NCI-H187 (cell line): Measurements from ENCODE around the gene SLF1.
A peak's percentile ranks its signal among the peaks of the same experiment; 100 is the strongest.
"Not testable (repeated sequence)": the region's sequence is repeated elsewhere in the genome, so short reads cannot be mapped to it uniquely, and the experiment has no call there.

ENCODE experiments used
- DNase-seq, 2 experiments: peaks; one replicate each; lab custom pipeline; 2025; lab: John Stamatoyannopoulos, UW

Gene SLF1

GRCh38 chr5:94618493-94619328 is at the start of gene SLF1, which contains the start of gene KIAA0825:
Gene SLF1, plus strand, starts transcription at chr5:94618669. Its CDS starts 10,142 bp downstream, at chr5:94628811.
Gene KIAA0825, minus strand, starts transcription at chr5:94618604. Its CDS starts 81,478 bp downstream, at chr5:94537126.
- DNase-seq, result peak; percentile 56 to 76

DNA sequence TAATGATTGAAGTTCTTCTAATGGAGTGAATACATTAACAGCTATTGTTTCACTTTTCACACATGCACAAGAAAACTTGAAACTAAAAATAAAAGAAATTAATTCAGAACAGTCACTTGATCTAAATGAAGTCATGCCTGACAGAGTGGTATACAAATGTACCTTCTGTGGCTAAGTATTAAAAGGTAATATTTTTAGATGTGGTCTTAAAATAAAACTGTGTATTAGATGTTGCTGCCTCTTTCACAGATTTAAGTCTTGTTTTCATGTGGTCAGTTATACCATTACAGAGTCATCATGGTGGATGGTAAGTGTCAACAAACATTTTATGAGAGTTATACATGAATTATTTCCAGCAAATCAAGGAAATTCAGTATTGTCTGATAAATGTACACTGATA is 47.1 kb upstream of the SLF1 start:
- no peak for DNase-seq

DNA sequence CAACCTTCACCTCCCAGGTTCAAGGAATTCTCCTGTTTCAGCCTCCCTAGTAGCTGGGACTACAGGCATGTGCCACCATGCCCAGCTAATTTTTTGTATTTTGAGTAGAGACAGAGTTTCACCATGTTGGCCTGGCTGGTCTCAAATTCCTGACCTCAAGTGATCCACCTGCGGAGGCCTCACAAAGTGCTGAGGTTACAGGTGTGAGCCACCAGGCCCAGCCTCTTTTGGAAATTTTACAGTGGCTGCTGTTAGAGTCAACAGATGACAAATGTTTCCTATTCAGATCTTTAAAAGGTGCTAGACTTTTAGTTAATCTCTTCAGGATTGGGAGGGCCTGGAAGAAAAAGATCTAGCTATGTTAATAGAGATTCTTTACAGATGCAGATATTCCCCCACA is 45.1 kb upstream of the SLF1 start:
- not testable (repeated sequence) for DNase-seq

GRCh38 chr5:94575196-94575595 is 43.3 kb upstream of the SLF1 start:
- DNase-seq, result no peak

DNA sequence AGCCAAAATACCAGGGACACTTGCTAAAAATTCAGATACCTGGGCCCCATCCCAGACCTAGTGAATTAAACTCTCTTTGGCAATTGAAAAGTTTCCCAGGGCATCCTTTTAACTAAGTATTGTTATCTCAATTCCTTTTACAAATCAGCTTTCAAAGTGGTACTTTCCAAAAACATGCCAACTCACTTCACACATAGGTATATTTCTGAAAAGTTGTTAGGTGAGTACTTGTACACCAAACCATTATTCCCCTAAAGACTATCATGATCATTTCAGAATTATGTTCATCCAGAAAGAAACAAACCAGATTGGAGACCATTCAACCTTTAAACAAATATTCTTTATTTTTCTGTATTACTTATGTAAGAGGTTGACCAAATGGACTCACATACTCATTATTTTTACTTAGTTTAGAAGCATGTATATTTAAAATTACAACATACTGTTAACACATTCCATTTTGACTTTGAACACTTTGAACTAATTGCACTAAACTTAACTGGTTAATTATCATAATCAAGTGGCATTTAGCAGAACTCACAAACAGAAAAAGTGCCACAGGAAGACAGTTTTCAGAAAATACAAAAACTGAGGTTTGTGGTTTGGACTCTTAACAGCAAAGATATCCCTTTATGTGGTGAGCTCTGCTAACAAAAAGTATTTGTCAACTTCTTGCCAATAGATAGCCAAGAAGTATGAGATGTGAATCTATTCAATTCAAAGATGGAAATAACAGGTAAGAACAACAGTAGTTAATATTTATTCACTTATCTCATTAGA is 40.8 kb upstream of the SLF1 start:
- DNase-seq, result no peak

DNA sequence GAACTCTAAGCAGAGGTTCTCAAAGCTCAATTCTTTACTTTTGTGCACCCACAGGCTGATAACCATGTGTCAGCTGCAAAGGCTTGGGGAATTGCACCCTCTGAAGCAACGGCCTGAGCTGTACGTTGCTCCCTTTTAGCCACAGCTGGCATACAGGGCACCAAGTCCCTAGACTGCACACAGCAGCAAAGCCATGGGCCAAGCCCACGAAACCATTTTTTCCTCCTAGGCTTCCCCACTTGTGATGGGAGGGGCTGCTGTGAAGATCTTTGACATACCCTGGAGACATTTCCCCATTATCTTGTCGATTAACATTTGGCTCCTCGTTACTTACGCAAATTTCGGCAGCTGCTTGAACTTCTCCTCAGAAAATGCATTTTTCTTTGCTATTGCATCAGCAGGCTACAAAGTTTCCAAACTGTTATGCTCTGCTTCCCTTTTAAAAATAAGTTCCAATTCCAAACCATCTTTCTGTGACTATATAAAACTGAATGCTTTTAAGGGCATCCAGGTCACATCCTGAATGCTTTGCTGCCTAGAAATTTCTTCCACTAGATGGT is 23.1 kb upstream of the SLF1 start:
- DNase-seq, result no peak

GRCh38 chr5:94613583-94613982 is 4.9 kb upstream of the SLF1 start:
- no peak for DNase-seq

DNA sequence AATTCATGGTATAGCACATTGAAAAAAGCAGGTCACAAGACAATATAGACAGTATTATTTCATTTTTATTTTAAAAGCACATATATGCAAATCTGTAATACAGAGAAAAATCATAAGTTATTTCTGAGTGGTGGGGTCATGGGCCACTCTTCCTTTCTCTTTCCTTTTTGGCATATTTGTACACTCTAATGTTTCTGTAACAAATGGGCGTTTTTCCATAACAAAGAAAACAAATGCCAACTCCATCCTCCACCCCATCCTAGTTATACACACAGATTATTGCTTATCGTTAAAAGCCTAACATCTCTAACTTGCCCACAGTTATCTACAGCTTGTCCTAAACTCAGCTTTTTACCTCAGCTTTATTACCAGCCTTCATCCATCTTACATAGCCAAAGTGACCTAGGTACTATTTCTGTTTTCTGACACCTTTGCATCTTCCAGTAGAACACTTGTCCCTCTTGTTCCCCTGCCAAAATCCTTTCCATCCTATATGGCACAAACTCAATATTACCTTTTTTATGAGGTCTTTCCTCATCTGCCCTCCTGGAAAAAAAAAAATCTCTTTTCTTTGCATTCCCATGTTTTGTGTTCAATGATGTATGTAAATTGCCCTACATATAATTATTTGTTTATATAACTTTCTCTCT is 4.2 kb upstream of the SLF1 start:
- DNase-seq, result no peak

DNA sequence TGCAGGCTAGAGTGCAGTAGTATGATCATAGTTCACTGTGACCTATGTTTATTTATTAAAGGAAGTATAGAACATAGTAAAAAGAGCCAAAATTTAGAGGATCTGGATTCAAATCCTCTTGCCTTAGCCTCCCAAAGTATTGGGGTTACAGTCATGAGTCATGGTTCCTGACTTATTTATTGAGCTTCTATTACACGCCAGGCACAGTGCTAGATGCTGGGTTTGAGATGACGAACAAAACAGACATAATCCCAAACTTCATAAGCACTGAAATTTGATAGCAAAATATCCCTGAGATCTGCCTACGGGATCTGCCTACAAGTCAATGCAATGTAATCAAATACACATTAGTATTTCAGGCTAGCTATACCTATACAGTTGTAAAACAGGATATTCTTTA is 2.6 kb upstream of the SLF1 start:
- no peak for DNase-seq

- peak in 1 of 2 experiments; percentile 68 for DNase-seq
These were observed 408 bp upstream of the SLF1 start for GRCh38 chr5:94618029-94618492.

DNA sequence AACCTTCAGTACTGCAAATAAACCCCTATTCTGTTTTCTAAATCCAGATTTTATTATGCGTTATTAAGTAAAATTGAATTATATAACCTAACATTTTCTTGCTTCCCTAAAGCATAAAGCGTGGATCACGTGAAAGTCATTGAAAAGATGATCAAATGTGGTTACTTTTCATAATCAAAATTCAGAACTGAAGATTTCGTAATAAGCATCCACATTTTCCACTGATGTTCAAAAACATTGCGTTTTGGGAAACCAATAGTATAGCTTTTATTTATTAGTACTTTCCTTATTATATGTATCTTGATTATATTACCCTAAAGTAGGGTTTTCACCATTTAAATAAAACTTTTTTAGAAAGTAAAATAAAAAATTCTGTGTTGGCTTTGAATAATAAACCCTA is 1.8 kb downstream of the SLF1 start:
- no peak for DNase-seq

DNA sequence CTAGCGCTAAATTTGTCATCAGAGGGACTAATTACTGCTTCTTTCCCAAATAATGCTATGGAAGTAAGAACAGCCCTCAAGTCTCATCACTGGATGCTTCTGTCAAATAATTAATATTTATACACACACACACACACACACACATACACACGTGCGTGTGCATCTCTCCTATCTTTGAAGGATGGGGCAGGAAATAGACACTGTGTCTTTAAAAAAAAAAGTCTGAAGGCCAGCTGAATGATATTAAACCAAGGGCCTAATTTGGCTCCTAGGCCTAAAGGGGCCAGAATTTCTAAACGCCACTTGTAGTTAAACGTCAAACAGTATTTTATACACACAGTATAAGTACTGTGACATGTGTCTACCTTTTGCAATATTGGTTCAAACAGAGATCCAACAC is 3.3 kb downstream of the SLF1 start:
- no peak for DNase-seq

- no peak for DNase-seq
These were observed 4.5 kb downstream of the SLF1 start for GRCh38 chr5:94623011-94623410.

GRCh38 chr5:94623877-94624276 is 5.4 kb downstream of the SLF1 start:
- DNase-seq, result no peak

DNA sequence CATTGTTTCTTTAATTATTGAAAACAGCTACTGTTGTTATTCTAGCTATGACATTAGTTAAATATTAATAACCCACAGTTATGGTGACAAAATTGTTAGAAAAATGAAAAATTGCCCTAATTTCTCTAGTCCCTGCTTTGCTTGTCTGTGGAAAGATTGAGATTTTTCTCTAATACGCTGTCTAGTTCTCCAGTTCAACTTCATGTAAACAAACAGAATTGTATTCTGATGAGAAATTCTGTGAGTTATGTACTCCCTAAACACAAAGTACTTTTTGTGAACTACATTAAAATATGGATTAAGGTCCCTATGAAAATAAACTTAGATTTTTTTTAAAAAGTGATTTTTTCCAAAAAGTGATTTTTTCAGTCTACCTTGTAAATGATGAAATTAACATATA is 8.7 kb downstream of the SLF1 start:
- DNase-seq, result no peak

DNA sequence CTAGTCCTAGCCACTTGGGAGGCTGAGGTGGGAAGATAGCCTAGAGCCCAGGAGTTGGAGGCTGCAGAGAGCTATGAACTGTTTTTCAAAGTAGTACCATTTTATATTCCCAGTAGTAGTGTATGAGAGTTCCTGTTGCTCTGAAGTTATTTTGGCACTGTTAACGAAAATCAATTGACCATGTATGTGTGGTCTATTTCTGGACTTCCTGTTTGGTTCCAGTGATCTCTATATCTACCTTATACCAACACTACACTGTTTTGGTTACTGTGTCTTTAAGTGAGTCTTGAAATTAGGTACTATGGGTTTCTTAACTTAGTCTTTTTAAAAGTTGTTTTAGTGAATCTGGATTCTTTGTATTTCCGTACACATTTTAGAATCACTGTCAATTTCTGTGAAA is 13.6 kb downstream of the SLF1 start:
- no peak for DNase-seq

GRCh38 chr5:94640176-94640575 is 21.7 kb downstream of the SLF1 start:
- DNase-seq, result no peak

- no peak for DNase-seq
These were observed 26.6 kb downstream of the SLF1 start for GRCh38 chr5:94645053-94645452.

GRCh38 chr5:94646758-94647157 is 28.3 kb downstream of the SLF1 start:
- DNase-seq, result no peak

DNA sequence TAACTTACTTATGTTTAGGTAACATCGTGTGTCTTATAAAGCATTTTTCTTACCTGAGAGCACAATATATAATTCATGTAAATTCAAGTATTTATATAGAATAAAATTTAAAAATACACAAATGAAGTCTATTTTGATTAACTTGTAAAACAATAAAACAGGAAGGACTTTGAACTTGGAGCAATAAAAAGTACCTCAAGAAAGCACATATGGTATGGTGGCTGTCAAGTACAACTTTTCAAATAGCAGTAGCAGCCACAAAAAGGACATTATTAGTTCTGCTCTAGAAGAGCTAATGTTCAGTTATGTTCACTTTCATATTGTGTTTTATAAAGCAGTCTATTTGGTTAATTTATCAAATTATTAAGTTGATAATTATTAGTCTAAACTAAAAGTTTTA is 31.4 kb downstream of the SLF1 start:
- no peak for DNase-seq

- no peak for DNase-seq
These were observed 39.8 kb downstream of the SLF1 start for GRCh38 chr5:94658272-94658671.

GRCh38 chr5:94660506-94660905 is 42.0 kb downstream of the SLF1 start:
- no peak for DNase-seq
